ENCODE data around the gene TSPYL4.

DNA sequence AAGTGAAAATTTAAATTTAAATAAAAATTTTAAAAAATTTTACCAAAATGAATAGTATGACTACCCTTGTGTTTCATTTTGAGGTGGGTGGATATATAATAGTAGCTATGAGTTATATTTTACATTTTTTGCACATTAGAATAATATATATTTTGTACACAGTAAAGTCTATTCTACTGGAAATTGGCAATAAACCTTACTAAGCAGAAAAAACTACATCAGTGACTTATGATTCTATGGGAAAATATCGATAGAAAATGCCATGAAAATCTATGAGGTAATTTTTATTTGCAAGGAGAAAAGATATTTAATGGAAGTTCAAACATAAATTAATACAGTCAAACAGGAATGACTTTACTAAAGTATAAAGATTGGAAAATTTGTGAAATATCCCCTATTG is 2.8 kb upstream of the TSPYL4 start:
- TF ChIP-seq TAF7 (optimal IDR thresholded peaks at IDR 0.05; ENCODE audit: borderline replicate concordance, low read depth, low read length) (no peak), SIX5 (IDR thresholded peaks at IDR 0.05; ENCODE audit: low read depth, low read length) (no peak), RFX5 (IDR thresholded peaks at IDR 0.05; ENCODE audit: borderline replicate concordance, low read depth, low read length) (no peak), CHD1 (IDR thresholded peaks at IDR 0.05; ENCODE audit: low read depth, low read length) (no peak), GABPA (IDR thresholded peaks at IDR 0.05; ENCODE audit: borderline replicate concordance, insufficient read depth, low read length) (no peak), EP300 (IDR thresholded peaks at IDR 0.05; ENCODE audit: borderline replicate concordance in 1 of 2, low read depth in 2 of 2, low read length in 2 of 2) (no peak), SIN3A (conservative IDR thresholded peaks at IDR 0.05 in 1 of 2, IDR thresholded peaks at IDR 0.05 in 1 of 2; ENCODE audit: low read depth in 1 of 2, low read length in 2 of 2) (no peak), SRF (IDR thresholded peaks at IDR 0.05; ENCODE audit: low read depth, low read length) (no peak), POLR2AphosphoS5 (IDR thresholded peaks at IDR 0.05; ENCODE audit: low read depth, low read length) (no peak), NRF1 (IDR thresholded peaks at IDR 0.05; ENCODE audit: low read depth, low read length) (no peak)
- TF ChIP-seq, protein P1, sequence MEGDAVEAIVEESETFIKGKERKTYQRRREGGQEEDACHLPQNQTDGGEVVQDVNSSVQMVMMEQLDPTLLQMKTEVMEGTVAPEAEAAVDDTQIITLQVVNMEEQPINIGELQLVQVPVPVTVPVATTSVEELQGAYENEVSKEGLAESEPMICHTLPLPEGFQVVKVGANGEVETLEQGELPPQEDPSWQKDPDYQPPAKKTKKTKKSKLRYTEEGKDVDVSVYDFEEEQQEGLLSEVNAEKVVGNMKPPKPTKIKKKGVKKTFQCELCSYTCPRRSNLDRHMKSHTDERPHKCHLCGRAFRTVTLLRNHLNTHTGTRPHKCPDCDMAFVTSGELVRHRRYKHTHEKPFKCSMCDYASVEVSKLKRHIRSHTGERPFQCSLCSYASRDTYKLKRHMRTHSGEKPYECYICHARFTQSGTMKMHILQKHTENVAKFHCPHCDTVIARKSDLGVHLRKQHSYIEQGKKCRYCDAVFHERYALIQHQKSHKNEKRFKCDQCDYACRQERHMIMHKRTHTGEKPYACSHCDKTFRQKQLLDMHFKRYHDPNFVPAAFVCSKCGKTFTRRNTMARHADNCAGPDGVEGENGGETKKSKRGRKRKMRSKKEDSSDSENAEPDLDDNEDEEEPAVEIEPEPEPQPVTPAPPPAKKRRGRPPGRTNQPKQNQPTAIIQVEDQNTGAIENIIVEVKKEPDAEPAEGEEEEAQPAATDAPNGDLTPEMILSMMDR (IDR thresholded peaks at IDR 0.05; ENCODE audit: control extremely low read depth in 1 of 3, insufficient read depth in 1 of 3, low read depth in 1 of 3, low read length in 3 of 3) = no peak
